ENCODE results near the gene PLEKHM1.

DNA sequence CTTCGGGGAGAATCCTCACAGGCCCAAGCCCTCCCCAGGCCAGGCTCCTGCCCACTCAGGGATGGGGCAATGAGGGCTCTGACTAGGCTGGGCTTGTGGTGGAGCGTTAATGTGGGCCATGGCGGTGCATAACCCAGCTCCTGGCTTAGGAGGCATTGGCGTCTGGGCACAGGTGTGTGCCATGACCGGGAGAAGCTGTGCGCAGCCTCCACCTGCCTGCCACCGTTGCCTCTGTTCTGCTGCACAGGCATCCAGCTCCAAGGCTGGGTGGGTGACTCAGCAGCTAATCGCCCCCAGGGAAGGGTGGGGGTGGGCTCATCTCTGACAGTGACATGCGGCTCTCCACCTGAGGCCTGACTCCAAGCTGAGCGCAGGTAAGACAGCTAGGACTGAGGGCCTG is 54.4 kb downstream of the PLEKHM1 start:
- TF ChIP-seq POLR2A (IDR thresholded peaks at IDR 0.05) = no peak
- TF ChIP-seq, protein P1, sequence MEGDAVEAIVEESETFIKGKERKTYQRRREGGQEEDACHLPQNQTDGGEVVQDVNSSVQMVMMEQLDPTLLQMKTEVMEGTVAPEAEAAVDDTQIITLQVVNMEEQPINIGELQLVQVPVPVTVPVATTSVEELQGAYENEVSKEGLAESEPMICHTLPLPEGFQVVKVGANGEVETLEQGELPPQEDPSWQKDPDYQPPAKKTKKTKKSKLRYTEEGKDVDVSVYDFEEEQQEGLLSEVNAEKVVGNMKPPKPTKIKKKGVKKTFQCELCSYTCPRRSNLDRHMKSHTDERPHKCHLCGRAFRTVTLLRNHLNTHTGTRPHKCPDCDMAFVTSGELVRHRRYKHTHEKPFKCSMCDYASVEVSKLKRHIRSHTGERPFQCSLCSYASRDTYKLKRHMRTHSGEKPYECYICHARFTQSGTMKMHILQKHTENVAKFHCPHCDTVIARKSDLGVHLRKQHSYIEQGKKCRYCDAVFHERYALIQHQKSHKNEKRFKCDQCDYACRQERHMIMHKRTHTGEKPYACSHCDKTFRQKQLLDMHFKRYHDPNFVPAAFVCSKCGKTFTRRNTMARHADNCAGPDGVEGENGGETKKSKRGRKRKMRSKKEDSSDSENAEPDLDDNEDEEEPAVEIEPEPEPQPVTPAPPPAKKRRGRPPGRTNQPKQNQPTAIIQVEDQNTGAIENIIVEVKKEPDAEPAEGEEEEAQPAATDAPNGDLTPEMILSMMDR (IDR thresholded peaks at IDR 0.05) = no peak

All from heart left ventricle (tissue), 13 donors.